Measurements from ENCODE around the gene ZNF710. TPM values are rescaled to one million over a fixed set of nuclear protein-coding genes. Genes with fewer than 3 reads are reported as not detected.

Gene ZNF710
- polyA plus RNA-seq, 1 donor from 2014 or later: 10.2 TPM

GRCh38 chr15:90114451-90114901 lies 113.4 kb downstream of the ZNF710 start:
- no peaks in the 10 kb centered on the region for H3K36me3 ChIP-seq (ENCODE audit: insufficient read depth, low read length)
- no peaks in the 10 kb centered on the region for H3K9me2 ChIP-seq (ENCODE audit: insufficient read depth, low read length)
- H3K4me3 ChIP-seq (ENCODE audit: low read length): no peak overlapping the region
- no peaks in the 10 kb centered on the region for H3F3A ChIP-seq (ENCODE audit: insufficient read depth, low read length, poor library complexity, severe bottlenecking)
- H3K79me2 ChIP-seq (replicated peaks; ENCODE audit: insufficient read depth, low read length): no peaks in the 10 kb centered on the region
- no peak overlapping the region for H2AFZ ChIP-seq (ENCODE audit: low read depth, low read length)
- peaks cover 5% of the 10 kb centered on the region for H3K9me3 ChIP-seq (ENCODE audit: low read length)
- TF ChIP-seq MXI1 (conservative IDR thresholded peaks at IDR 0.05; ENCODE audit: poor library complexity, severe bottlenecking) (no peak), EP300 (conservative IDR thresholded peaks at IDR 0.05; ENCODE audit: poor library complexity, severe bottlenecking) (no peak), RAD21 (conservative IDR thresholded peaks at IDR 0.05) (no peak), REST (IDR thresholded peaks at IDR 0.05; ENCODE audit: borderline replicate concordance) (no peak), POLR2AphosphoS5 (IDR thresholded peaks at IDR 0.05) (no peak), SMC3 (conservative IDR thresholded peaks at IDR 0.05; ENCODE audit: poor library complexity) (no peak), TAF1 (IDR thresholded peaks at IDR 0.05; ENCODE audit: low read depth) (no peak), EZH2 (IDR thresholded peaks at IDR 0.05; ENCODE audit: borderline replicate concordance, insufficient read depth, low read length, poor library complexity, severe bottlenecking) (no peak)
- TF ChIP-seq, protein P1, sequence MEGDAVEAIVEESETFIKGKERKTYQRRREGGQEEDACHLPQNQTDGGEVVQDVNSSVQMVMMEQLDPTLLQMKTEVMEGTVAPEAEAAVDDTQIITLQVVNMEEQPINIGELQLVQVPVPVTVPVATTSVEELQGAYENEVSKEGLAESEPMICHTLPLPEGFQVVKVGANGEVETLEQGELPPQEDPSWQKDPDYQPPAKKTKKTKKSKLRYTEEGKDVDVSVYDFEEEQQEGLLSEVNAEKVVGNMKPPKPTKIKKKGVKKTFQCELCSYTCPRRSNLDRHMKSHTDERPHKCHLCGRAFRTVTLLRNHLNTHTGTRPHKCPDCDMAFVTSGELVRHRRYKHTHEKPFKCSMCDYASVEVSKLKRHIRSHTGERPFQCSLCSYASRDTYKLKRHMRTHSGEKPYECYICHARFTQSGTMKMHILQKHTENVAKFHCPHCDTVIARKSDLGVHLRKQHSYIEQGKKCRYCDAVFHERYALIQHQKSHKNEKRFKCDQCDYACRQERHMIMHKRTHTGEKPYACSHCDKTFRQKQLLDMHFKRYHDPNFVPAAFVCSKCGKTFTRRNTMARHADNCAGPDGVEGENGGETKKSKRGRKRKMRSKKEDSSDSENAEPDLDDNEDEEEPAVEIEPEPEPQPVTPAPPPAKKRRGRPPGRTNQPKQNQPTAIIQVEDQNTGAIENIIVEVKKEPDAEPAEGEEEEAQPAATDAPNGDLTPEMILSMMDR (IDR thresholded peaks at IDR 0.05; ENCODE audit: poor library complexity, severe bottlenecking): no peak
- H3K9ac ChIP-seq (ENCODE audit: low read length): no peak overlapping the region
- H3K4me2 ChIP-seq (ENCODE audit: low read length): no peak overlapping the region
- no peaks in the 10 kb centered on the region for H4K20me1 ChIP-seq (ENCODE audit: insufficient read depth)
- H3K27ac ChIP-seq (ENCODE audit: low read length): no peak overlapping the region
- no peaks in the 10 kb centered on the region for H3K27me3 ChIP-seq (ENCODE audit: insufficient read depth, low read depth, low read length)

GRCh38 chr15:90115783-90116182 lies 114.7 kb downstream of the ZNF710 start:
- no peaks in the 10 kb centered on the region for H3F3A ChIP-seq (ENCODE audit: insufficient read depth, low read length, poor library complexity, severe bottlenecking)
- H3K4me3 ChIP-seq (ENCODE audit: low read length): no peak overlapping the region
- H3K4me2 ChIP-seq (ENCODE audit: low read length): no peak overlapping the region
- H3K27ac ChIP-seq (ENCODE audit: low read length): no peak overlapping the region
- H3K9ac ChIP-seq (ENCODE audit: low read length): no peak overlapping the region
- H3K27me3 ChIP-seq (ENCODE audit: insufficient read depth, low read depth, low read length): no peaks in the 10 kb centered on the region
- no peaks in the 10 kb centered on the region for H3K36me3 ChIP-seq (ENCODE audit: insufficient read depth, low read length)
- H4K20me1 ChIP-seq (ENCODE audit: insufficient read depth): no peaks in the 10 kb centered on the region
- no peak overlapping the region for H2AFZ ChIP-seq (ENCODE audit: low read depth, low read length)
- no peaks in the 10 kb centered on the region for H3K9me2 ChIP-seq (ENCODE audit: insufficient read depth, low read length)
- no peaks in the 10 kb centered on the region for H3K79me2 ChIP-seq (replicated peaks; ENCODE audit: insufficient read depth, low read length)
- H3K9me3 ChIP-seq (ENCODE audit: low read length): peaks cover 5% of the 10 kb centered on the region
- TF ChIP-seq EP300 (conservative IDR thresholded peaks at IDR 0.05; ENCODE audit: poor library complexity, severe bottlenecking): no peak
- no peak for TF ChIP-seq SMC3 (conservative IDR thresholded peaks at IDR 0.05; ENCODE audit: poor library complexity)
- TF ChIP-seq MXI1 (conservative IDR thresholded peaks at IDR 0.05; ENCODE audit: poor library complexity, severe bottlenecking): no peak
- no peak for TF ChIP-seq TAF1 (IDR thresholded peaks at IDR 0.05; ENCODE audit: low read depth)
- TF ChIP-seq POLR2AphosphoS5 (IDR thresholded peaks at IDR 0.05): no peak
- no peak for TF ChIP-seq EZH2 (IDR thresholded peaks at IDR 0.05; ENCODE audit: borderline replicate concordance, insufficient read depth, low read length, poor library complexity, severe bottlenecking)

Measured in neural cell (in vitro differentiated cells).